K562 (cell line): ENCODE measurements around the gene MCOLN2.

ENCODE experiments used
- CGGBP1 ChIP-seq: fragments of 250-450 bp; sonication (Bioruptor Pico); IDR thresholded peaks from 2 replicates; pipeline ENCODE4 v1.9.0; 2021; ENCODE audit warnings: mild to moderate bottlenecking
- CTCF ChIP-seq, 3 experiments: IDR thresholded peaks in 2 of 3; conservative IDR thresholded peaks in 1 of 3; 2 replicates each; pipeline ENCODE4 v1.5.1; 2011 to 2012; ENCODE audit warnings: low read length in 3 of 3, mild to moderate bottlenecking in 3 of 3, control low read depth in 2 of 3, improper control_type of control experiment in 1 of 3, inconsistent platforms in 1 of 3, low read depth in 1 of 3, mixed read lengths in 1 of 3, moderate library complexity in 1 of 3; ENCODE audit not compliant: insufficient read depth in 2 of 3
- GATA2 ChIP-seq: sonication (generic); formaldehyde crosslinking; IDR thresholded peaks from 2 replicates; pipeline ENCODE4 v1.4.0; 2020; ENCODE audit warnings: mild to moderate bottlenecking, missing genetic modification reagents
- KAT7 ChIP-seq: sonication (generic); formaldehyde crosslinking; IDR thresholded peaks from 2 replicates; pipeline ENCODE4 v1.8.0; 2022; ENCODE audit warnings: missing genetic modification reagents, mild to moderate bottlenecking, borderline replicate concordance
- ZNF311 ChIP-seq: fragments of 250-450 bp; sonication (Bioruptor Pico); IDR thresholded peaks from 2 replicates; pipeline ENCODE4 v1.4.0; 2020; ENCODE audit warnings: mild to moderate bottlenecking, moderate library complexity
- ZSCAN32 ChIP-seq: fragments of 450-650 bp; formaldehyde crosslinking; IDR thresholded peaks from 2 replicates; pipeline ENCODE4 v1.4.0; 2020; ENCODE audit warnings: mild to moderate bottlenecking, moderate library complexity

GRCh38 chr1:84972377-84972987 is 24.4 kb downstream of the MCOLN2 start:
- no peak for TF ChIP-seq ZSCAN32 (CRISPR knock-in tag)
- no peak for TF ChIP-seq GATA2 (CRISPR knock-in tag)
- TF ChIP-seq CTCF (IDR thresholded peaks at IDR 0.05 in 2 of 3, conservative IDR thresholded peaks at IDR 0.05 in 1 of 3; ENCODE audit: insufficient read depth in 2 of 3, low read depth in 1 of 3, low read length in 3 of 3), result no peak
- no peak for TF ChIP-seq CGGBP1 (CRISPR knock-in tag)
- no peak for TF ChIP-seq ZNF311
- no peak for TF ChIP-seq KAT7
